HG02840 (cell line): Measurements from ENCODE around the gene ILKAP.

Experiments
- ATAC-seq: cut with Tn5 transposase; IDR thresholded peaks from one replicate; pipeline ENCODE4 v1.9.1; 2021; ENCODE audit warnings: mild to moderate bottlenecking, moderate library complexity, moderate number of reproducible peaks; ENCODE audit not compliant: unreplicated experiment, low FRiP score

ILKAP gene, protein sequence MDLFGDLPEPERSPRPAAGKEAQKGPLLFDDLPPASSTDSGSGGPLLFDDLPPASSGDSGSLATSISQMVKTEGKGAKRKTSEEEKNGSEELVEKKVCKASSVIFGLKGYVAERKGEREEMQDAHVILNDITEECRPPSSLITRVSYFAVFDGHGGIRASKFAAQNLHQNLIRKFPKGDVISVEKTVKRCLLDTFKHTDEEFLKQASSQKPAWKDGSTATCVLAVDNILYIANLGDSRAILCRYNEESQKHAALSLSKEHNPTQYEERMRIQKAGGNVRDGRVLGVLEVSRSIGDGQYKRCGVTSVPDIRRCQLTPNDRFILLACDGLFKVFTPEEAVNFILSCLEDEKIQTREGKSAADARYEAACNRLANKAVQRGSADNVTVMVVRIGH

DNA sequence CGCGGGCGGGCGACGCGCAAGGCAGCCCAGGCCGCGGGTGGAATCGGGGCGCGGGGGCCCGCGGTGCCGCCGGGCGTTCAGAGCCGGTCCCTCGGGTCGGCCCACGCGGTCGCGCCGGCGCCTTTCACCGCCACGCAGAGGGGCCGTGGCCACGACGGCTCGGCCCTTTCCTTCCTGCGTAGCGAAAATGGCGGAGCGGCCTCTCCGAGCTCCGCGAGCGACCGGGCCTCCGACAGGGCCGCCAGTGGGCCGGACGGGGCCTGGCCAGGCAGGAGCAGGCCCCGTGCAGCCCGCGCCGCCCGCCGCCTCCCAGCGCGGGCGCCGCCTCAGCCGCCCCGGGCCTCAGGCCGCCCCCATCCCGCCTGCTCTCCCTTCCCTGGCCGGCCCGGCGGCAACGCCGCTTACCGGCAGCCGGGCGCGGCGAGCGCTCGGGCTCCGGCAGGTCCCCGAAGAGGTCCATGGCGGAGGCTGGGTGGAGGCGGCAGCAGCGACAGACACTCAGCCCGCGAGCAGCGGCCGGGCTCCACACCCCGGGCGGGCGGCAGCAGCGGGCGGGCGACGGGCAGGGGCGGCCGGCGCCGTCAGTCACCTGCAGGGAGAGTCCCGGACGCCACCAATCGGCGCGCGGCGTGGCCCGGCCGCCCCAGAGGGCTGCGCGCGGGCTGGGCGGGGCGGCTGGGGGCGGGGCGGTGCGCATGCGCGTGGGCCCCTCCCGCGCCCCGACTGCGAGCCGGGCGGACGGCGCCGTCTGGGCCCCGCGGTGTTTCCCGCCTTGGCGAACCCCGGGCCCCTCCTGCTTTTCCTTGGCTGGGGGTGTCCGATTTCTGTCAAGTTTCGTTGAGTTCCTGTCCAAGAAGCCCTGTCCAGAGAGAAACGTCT, at the start of gene ILKAP:
ILKAP (minus strand) TSS at position 602 of the 879 bp plus-strand sequence; CDS start at position 460, 142 bp downstream.
- peak; percentile 95 for ATAC-seq

- ATAC-seq = no peak
These were observed 49.5 kb upstream of the ILKAP start for GRCh38 chr2:238252766-238253630.

DNA sequence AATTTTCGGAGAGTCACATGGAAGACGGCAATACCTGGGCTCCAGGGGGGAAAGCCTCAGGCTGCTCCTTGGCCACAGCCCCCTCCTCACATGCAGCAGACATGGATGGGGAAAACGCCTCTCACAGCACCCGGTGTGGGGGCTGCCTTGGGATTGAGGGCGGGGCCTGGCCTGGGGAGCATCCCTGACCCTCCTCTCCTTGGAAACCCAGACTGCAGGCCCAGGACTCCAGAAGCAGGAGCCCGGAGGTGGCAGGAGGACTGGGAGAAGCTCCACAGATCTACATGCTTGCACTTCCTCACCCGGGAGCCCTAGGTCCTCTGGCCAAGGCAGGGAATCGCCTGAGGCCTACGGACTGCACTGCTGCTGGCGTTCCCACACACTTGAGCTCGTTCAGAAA, 48.5 kb upstream of the ILKAP start:
- no peak for ATAC-seq

GRCh38 chr2:238251331-238251730, 47.8 kb upstream of the ILKAP start:
- ATAC-seq = no peak

GRCh38 chr2:238250896-238251295, 47.4 kb upstream of the ILKAP start:
- no peak for ATAC-seq

GRCh38 chr2:238247841-238248453, 44.5 kb upstream of the ILKAP start:
- no peak for ATAC-seq

DNA sequence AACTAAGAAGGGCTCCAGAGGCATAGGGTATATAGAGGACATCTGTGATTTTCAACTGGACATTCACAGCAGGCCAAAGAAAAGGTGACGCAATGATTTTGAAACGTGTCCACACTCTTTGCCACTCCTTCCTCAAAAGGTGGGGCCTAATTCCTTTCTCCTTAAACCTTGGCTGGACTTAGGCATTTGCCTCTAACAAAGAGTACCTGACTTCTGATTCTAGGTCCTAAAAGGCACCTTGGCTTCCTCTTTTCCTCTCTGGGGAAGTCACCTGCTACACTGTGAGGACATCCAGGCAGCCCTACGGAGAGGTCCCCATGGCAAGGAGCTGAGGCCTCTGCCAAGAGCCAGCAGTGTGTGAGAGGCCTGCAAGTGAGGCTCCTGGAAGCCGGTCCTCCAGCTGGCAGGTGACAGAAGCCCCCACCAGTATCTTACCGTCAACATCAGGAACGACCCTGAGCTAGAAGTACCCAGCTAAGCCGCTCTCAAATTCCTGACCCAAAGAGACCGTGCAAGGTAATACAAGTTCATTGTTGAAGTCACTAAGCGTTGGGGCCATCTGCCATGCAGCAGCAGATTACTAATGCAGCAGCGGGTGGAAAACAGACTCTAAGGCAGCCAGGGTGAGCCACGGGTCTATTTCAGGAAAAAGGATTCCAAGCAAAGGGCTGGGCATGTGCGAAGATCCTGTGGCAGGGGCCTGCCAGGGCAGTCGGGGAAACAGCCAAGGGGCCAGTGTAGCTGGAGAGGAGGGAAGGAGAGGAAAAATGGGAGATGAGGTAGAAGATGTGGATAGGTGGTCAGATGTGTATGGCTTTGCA, 43.7 kb upstream of the ILKAP start:
- no peak for ATAC-seq

DNA sequence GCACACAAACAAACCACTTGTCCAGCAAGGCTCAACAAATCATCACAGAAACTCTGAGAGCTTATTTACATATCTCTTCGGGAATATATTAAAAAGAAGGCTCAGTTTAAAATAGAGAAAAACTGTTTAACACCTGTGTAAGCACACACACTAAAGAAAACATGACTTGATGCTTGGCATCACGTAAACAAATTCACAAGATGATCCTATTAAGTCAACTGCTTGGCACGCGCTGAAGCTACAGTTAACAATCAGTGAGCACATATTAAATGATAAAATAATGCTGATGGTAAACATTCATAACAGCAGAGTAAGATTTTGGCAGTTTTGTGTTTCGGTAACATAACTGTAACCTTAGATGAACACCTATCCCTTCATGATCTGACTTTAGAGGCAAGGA, 40.7 kb upstream of the ILKAP start:
- no peak for ATAC-seq

DNA sequence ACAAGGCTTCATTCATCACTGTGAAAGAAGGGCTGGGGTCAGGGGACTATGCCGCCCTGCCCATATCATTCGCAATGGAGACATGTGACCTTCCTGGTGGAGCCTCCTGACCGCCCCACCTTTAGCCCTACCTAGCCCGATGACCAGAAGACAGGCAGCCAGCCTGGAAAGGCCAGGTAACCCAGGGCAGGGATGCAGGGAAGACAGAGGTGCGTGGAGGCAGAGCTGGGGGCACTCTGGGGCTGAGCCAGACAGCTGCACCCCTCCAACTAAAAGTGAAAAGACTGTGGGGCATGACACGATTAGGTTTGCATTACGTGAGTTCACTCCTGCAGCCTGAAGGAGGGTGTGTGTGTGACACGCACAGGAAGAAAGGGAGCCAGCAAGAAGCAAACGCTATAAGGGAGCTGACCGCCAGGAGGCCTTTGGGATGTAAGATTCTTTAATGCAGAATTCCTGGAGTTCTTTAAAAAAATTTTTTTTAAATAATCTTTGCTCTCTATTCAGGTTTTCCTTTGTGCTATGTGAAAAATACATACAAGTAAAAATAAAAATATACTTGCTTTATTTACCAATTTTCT, 40.1 kb upstream of the ILKAP start:
- no peak for ATAC-seq

- no peak for ATAC-seq
These were observed 39.4 kb upstream of the ILKAP start for GRCh38 chr2:238242731-238243495.

- no peak for ATAC-seq
These were observed 38.5 kb upstream of the ILKAP start for GRCh38 chr2:238241970-238242369.

GRCh38 chr2:238240757-238241711, 37.5 kb upstream of the ILKAP start:
- ATAC-seq = no peak

DNA sequence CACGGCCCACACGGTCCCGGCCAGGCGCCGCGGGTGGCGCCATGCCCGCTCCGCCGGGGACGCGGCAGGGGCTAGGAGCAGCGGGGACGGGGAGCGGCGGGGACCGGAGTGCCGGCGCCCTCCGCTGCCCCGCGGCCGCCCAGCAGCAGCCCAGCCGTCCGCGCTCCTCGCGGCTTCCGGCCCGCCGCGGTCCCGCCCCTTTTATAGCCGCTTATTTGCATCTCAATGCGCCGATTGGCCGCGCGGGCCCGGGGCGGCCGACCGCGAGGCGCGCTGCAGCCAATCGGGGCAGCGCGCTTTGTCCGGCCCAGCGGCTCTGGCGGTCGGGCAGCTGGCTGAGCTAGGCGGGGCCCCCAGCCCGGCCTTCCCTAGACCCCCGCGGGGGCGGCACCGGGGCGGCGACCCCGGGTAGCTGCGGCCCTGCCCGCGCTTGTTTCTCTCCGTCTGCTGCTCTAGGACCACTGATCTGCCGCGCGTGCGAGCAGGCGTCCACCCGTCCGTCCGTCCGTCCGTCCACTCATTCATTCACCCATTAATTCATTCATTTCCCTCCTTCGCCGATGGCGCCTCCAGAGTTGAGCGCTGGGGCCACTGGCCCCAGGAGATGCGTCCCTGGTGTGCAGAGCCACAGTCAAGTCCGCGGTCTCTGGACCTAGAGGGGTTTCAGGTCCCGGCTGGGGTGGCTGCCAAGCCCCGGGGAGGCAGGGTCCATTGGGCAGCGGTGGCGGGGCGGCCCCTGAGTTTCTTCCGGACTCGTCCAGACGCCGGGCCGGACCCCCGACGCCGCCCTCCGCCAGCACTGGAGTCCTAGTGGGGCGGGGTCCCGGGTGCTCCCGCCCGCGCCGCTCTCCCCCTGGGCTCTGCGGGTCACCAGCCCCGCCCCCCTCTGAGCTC, 36.6 kb upstream of the ILKAP start, which contains the start of gene HES6:
HES6 (minus strand) TSS at position 176 of the 894 bp plus-strand sequence; CDS start at position 43, 133 bp downstream.
- peak; percentile 88 for ATAC-seq

- ATAC-seq = no peak
These were observed 36.0 kb upstream of the ILKAP start for GRCh38 chr2:238239543-238239862.

DNA sequence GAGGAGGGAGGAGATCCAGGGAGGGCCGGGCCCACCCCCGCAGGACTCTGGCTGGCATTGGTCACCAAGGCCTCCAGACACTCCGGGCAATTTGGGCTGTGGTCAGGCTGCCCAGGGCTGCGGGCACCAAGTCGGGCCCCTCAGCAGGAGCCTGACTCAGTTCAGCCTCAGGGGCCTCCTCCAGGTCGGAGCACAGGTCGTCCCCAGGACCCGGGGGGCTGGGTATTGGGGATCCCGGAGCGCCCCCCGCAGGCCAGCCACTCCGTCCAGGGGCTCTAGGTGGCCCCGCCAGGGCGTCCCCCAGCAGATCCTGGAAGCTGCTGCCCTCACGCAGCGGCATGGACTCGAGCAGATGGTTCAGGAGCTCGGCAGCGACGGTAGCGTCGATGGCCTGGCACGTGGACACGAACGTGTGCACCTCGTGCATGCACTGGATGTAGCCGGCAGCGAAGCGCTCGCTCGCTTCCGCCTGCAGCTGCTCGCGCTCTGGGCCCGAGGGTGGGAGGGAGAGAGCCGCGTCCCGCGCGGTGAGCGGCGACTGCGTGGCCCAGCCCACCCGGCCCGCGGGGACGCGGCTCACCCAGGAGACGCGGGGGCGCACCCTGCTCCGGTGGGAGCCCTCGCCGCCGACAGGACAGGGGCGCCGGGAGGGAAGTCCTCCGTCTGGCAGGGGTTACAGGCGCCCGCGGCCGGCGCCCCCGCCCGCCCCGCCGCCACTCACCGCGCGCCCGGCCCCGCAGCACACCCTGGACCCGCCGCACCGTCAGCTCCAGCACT, 35.5 kb upstream of the ILKAP start:
- ATAC-seq = peak; percentile 7
